ENCODE measurements around the gene EI24. TPM values are rescaled to one million over a fixed set of nuclear protein-coding genes. Genes with fewer than 3 reads are reported as not detected.

The EI24 gene
- total and polyA plus RNA-seq, 2 of the 8 experiments (the other 6 are each of a cell fraction or from before 2014, with no cell fraction given): 135 to 264 TPM

GRCh38 chr11:125579811-125580210 is 10.5 kb downstream of the EI24 start:
- Histone ChIP-seq H4K5ac (ENCODE audit: insufficient read length, low read depth, low read length) (no peak overlapping the region), H3K79me1 (ENCODE audit: low read depth, low read length) (no peaks in the 10 kb centered on the region), H3K27me3 (replicated peaks in 1 of 4; ENCODE audit: control insufficient read depth in 3 of 4, extremely low read depth in 1 of 4, insufficient read depth in 3 of 4, low read length in 3 of 4) (no peaks in the 10 kb centered on the region), H3K23me2 (ENCODE audit: low read depth, low read length) (no peaks in the 10 kb centered on the region), H4K8ac (ENCODE audit: extremely low read depth, insufficient read depth, low read length) (no peak overlapping the region), H4K91ac (replicated peaks; ENCODE audit: insufficient read length, low read length) (no peak overlapping the region), H3K4me2 (ENCODE audit: insufficient read depth in 1 of 2, low read depth in 2 of 2, low read length in 2 of 2) (no peak overlapping the region), H3K18ac (ENCODE audit: extremely low read depth, low read length) (no peak overlapping the region), H3K4me3 (ENCODE audit: extremely low read depth in 1 of 4, insufficient read depth in 2 of 4, low read depth in 3 of 4, low read length in 4 of 4) (no peak overlapping the region), H2AK5ac (ENCODE audit: low read depth, low read length) (no peak overlapping the region), H3K23ac (ENCODE audit: insufficient read length) (no peak overlapping the region), H3K79me2 (ENCODE audit: control insufficient read depth in 1 of 2, insufficient read depth in 2 of 2, low read length in 2 of 2) (no peaks in the 10 kb centered on the region), H3K36me3 (ENCODE audit: control insufficient read depth in 2 of 4, insufficient read depth in 4 of 4, low read length in 3 of 4) (peaks cover 34 to 85% (median 64%) of the 10 kb centered on the region in 4 experiments), H3K9me3 (ENCODE audit: insufficient read depth in 2 of 2, low read depth in 1 of 2, low read length in 1 of 2) (no peaks in the 10 kb centered on the region), H3K9ac (replicated peaks in 1 of 4; ENCODE audit: extremely low read depth in 1 of 4, low read depth in 3 of 4, low read length in 3 of 4) (no peak overlapping the region; a peak in 1 of 7 replicates), H2BK20ac (ENCODE audit: low read length) (no peak overlapping the region), H3K27ac (ENCODE audit: low read depth, low read length) (no peak overlapping the region), H4K20me1 (replicated peaks in 1 of 2; ENCODE audit: control insufficient read depth in 1 of 2, insufficient read depth in 2 of 2, low read length in 2 of 2) (no peaks in the 10 kb centered on the region), H2AFZ (ENCODE audit: low read length) (no peak overlapping the region), H3K4ac (replicated peaks; ENCODE audit: insufficient read length, low read depth, low read length) (no peak overlapping the region), H2BK12ac (ENCODE audit: low read depth, low read length) (no peak overlapping the region), H2BK120ac (replicated peaks; ENCODE audit: low read depth, low read length) (no peak overlapping the region), H2BK5ac (ENCODE audit: low read depth, low read length) (no peak overlapping the region), H3K4me1 (replicated peaks in 1 of 4; ENCODE audit: control insufficient read depth in 3 of 4, insufficient read depth in 4 of 4, low read length in 3 of 4) (no peaks in the 10 kb centered on the region), H3K14ac (ENCODE audit: insufficient read length) (no peak overlapping the region), H2BK15ac (ENCODE audit: low read length) (no peak overlapping the region), H3K56ac (replicated peaks; ENCODE audit: insufficient read length, low read depth, low read length) (no peak overlapping the region)
- ChIA-PET CTCF (ENCODE audit: partially characterized antibody) (interaction anchor here (1.2 kb wide), 1 partner anchor 10 kb away, joined by 3 read pairs; the partner anchor contains the start of gene EI24), POLR2A (ENCODE audit: partially characterized antibody) (interaction anchor here (1.4 kb wide), 1 partner anchor 10 kb away, joined by 5 read pairs; the partner anchor contains the start of gene EI24)
- FAIRE-seq (no peak), DNase-seq (ENCODE audit: low read depth in 1 of 2, low spot score in 2 of 2) (no peak)
- 91% methylated on average over 5 of the region's 5 CpGs; no CpG with 5 or more reads in 1 of the 2 experiments for WGBS, 2 experiments (ENCODE audit: extremely low coverage in 1 of 2, insufficient coverage in 1 of 2, insufficient read length in 1 of 2, insufficient replicate concordance in 2 of 2, low coverage in 1 of 2, low lambda C conversion rate in 2 of 2, missing lambda C conversion rate in 1 of 2)
- TF ChIP-seq CTCF (IDR thresholded peaks at IDR 0.05; ENCODE audit: control extremely low read depth in 1 of 3, insufficient read depth in 1 of 3, low read depth in 1 of 3, low read length in 3 of 3) (no peak), NANOG (IDR thresholded peaks at IDR 0.05; ENCODE audit: insufficient read depth, low read depth, low read length, poor library complexity, severe bottlenecking) (no peak), MAX (IDR thresholded peaks at IDR 0.05) (no peak), BRCA1 (IDR thresholded peaks at IDR 0.05; ENCODE audit: low read depth, low read length) (no peak), USF2 (IDR thresholded peaks at IDR 0.05; ENCODE audit: low read length) (no peak), SP2 (IDR thresholded peaks at IDR 0.05; ENCODE audit: low read length) (no peak), PHF8 (conservative IDR thresholded peaks at IDR 0.05; ENCODE audit: low read depth, low read length) (no peak), BCL11A (IDR thresholded peaks at IDR 0.05; ENCODE audit: low read depth in 2 of 2, low read length in 2 of 2) (no peak), ZNF274 (IDR thresholded peaks at IDR 0.05; ENCODE audit: borderline replicate concordance, extremely low read depth, low read length) (no peak), RFX5 (IDR thresholded peaks at IDR 0.05; ENCODE audit: borderline replicate concordance, low read depth, low read length) (no peak)

All from H1 (cell line).